DOHH2 (cell line): ENCODE data around the gene HAPSTR1.

Experiments
- H3F3A ChIP-seq: fragments of 200-600 bp; sonication (generic), shearing (Covaris generic); 2 replicates; pipeline ENCODE4 v1.6.0; 2016; ENCODE audit warnings: antibody characterized with exemption, mild to moderate bottlenecking; ENCODE audit not compliant: control insufficient read depth, insufficient read depth
- H3K27ac ChIP-seq: fragments of 200-600 bp; sonication (generic); 2 replicates; pipeline ENCODE4 v1.5.1; 2014; ENCODE audit warnings: low read depth, mild to moderate bottlenecking, low read length, moderate library complexity
- H3K27me3 ChIP-seq: fragments of 200-600 bp; sonication (generic); 2 replicates; pipeline ENCODE4 v1.6.1; 2014; ENCODE audit warnings: mild to moderate bottlenecking, low read length, mixed read lengths; ENCODE audit not compliant: control insufficient read depth
- H3K36me3 ChIP-seq: fragments of 200-600 bp; sonication (generic); 2 replicates; pipeline ENCODE4 v1.6.1; 2014; ENCODE audit warnings: mild to moderate bottlenecking, low read length, moderate library complexity, mixed read lengths; ENCODE audit not compliant: control insufficient read depth
- H3K4me1 ChIP-seq: fragments of 200-600 bp; sonication (generic); 2 replicates; pipeline ENCODE4 v1.6.1; 2014; ENCODE audit warnings: mild to moderate bottlenecking, low read length, mixed read lengths; ENCODE audit not compliant: control insufficient read depth
- H3K4me2 ChIP-seq: fragments of 200-600 bp; sonication (generic); 2 replicates; pipeline ENCODE4 v1.6.0; 2014; ENCODE audit warnings: mild to moderate bottlenecking, low read length, moderate library complexity
- H3K4me3 ChIP-seq: fragments of 200-600 bp; sonication (generic); 2 replicates; pipeline ENCODE4 v1.5.1; 2014; ENCODE audit warnings: mild to moderate bottlenecking, low read length, mixed read lengths
- H3K79me2 ChIP-seq: fragments of 200-600 bp; sonication (generic); 2 replicates; pipeline ENCODE4 v1.6.1; 2014; ENCODE audit warnings: mild to moderate bottlenecking, low read length, mixed read lengths; ENCODE audit not compliant: control insufficient read depth
- H3K9me2 ChIP-seq: fragments of 200-600 bp; sonication (generic); replicated peaks from 2 replicates; pipeline ENCODE4 v1.6.1; 2014; ENCODE audit warnings: mild to moderate bottlenecking, low read length, mixed read lengths; ENCODE audit not compliant: control insufficient read depth
- H3K9me3 ChIP-seq: fragments of 200-600 bp; sonication (generic); 2 replicates; pipeline ENCODE4 v1.6.1; 2014; ENCODE audit warnings: antibody characterized with exemption, low read length, mixed read lengths; ENCODE audit not compliant: control insufficient read depth, insufficient read depth
- H4K20me1 ChIP-seq: fragments of 200-600 bp; sonication (generic); 2 replicates; pipeline ENCODE4 v1.6.0; 2014; ENCODE audit warnings: low read depth, mild to moderate bottlenecking, antibody characterized with exemption, low read length, moderate library complexity; ENCODE audit not compliant: control insufficient read depth, insufficient read depth
- EZH2phosphoT487 ChIP-seq: fragments of 200-600 bp; sonication (generic); IDR thresholded peaks from 2 replicates; pipeline ENCODE4 v1.6.1; 2017; ENCODE audit warnings: borderline replicate concordance, mild to moderate bottlenecking, antibody characterized with exemption, low read length, moderate library complexity, mixed read lengths
- TF ChIP-seq, protein P1 (sequence below): fragments of 200-600 bp; sonication (generic); IDR thresholded peaks from one replicate; pipeline ENCODE4 v1.5.1; 2014; ENCODE audit warnings: antibody characterized with exemption, mild to moderate bottlenecking, low read depth, low read length; ENCODE audit not compliant: poor library complexity, severe bottlenecking

HAPSTR1 gene

GRCh38 chr16:9065077-9065476 lies 26.4 kb upstream of the HAPSTR1 start:
- H3K79me2 ChIP-seq: no peaks in the 10 kb centered on the region
- H3K9me3 ChIP-seq: no peaks in the 10 kb centered on the region
- H4K20me1 ChIP-seq: no peaks in the 10 kb centered on the region
- H3K9me2 ChIP-seq: no peaks in the 10 kb centered on the region
- peaks cover 26% of the 10 kb centered on the region for H3K4me1 ChIP-seq
- no peak overlapping the region for H3K4me2 ChIP-seq
- H3F3A ChIP-seq: no peaks in the 10 kb centered on the region
- no peaks in the 10 kb centered on the region for H3K27me3 ChIP-seq
- no peaks in the 10 kb centered on the region for H3K36me3 ChIP-seq
- no peak for TF ChIP-seq EZH2phosphoT487
- TF ChIP-seq, protein P1, sequence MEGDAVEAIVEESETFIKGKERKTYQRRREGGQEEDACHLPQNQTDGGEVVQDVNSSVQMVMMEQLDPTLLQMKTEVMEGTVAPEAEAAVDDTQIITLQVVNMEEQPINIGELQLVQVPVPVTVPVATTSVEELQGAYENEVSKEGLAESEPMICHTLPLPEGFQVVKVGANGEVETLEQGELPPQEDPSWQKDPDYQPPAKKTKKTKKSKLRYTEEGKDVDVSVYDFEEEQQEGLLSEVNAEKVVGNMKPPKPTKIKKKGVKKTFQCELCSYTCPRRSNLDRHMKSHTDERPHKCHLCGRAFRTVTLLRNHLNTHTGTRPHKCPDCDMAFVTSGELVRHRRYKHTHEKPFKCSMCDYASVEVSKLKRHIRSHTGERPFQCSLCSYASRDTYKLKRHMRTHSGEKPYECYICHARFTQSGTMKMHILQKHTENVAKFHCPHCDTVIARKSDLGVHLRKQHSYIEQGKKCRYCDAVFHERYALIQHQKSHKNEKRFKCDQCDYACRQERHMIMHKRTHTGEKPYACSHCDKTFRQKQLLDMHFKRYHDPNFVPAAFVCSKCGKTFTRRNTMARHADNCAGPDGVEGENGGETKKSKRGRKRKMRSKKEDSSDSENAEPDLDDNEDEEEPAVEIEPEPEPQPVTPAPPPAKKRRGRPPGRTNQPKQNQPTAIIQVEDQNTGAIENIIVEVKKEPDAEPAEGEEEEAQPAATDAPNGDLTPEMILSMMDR: no peak
- no peak overlapping the region for H3K4me3 ChIP-seq
- H3K27ac ChIP-seq: no peak overlapping the region

GRCh38 chr16:9068886-9069285 lies 22.6 kb upstream of the HAPSTR1 start:
- Histone ChIP-seq H3K9me3 (no peaks in the 10 kb centered on the region), H3K27ac (no peak overlapping the region), H3K4me2 (no peak overlapping the region), H3F3A (no peaks in the 10 kb centered on the region), H3K79me2 (no peaks in the 10 kb centered on the region), H3K4me1 (peaks cover 6% of the 10 kb centered on the region; the same call in 1 of the 2 replicates), H3K36me3 (no peaks in the 10 kb centered on the region), H3K9me2 (no peaks in the 10 kb centered on the region), H3K27me3 (no peaks in the 10 kb centered on the region), H3K4me3 (no peak overlapping the region), H4K20me1 (no peaks in the 10 kb centered on the region)
- TF ChIP-seq EZH2phosphoT487: no peak
- TF ChIP-seq, protein P1: no peak

- TF ChIP-seq, protein P1: no peak
- no peak for TF ChIP-seq EZH2phosphoT487
- no peak overlapping the region for H3K27ac ChIP-seq
Observed at GRCh38 chr16:9070254-9070653, 21.2 kb upstream of the HAPSTR1 start.

GRCh38 chr16:9071377-9071776 lies 20.1 kb upstream of the HAPSTR1 start:
- Histone ChIP-seq H3K9me3 (no peaks in the 10 kb centered on the region), H3F3A (0 out of 2 replicates have a peak, but pooled peaks cover 2% of the 10 kb centered on the region), H3K27ac (no peak overlapping the region), H3K36me3 (no peaks in the 10 kb centered on the region), H3K9me2 (no peaks in the 10 kb centered on the region), H3K79me2 (no peaks in the 10 kb centered on the region), H3K4me2 (no peak overlapping the region), H3K27me3 (no peaks in the 10 kb centered on the region), H3K4me1 (peaks cover 9% of the 10 kb centered on the region), H4K20me1 (no peaks in the 10 kb centered on the region), H3K4me3 (no peak overlapping the region)
- TF ChIP-seq, protein P1: no peak
- TF ChIP-seq EZH2phosphoT487: no peak

More at GRCh38 chr16:9070254-9070653, 21.2 kb upstream of the HAPSTR1 start:
- Histone ChIP-seq H3K4me2 (no peak overlapping the region), H3K9me2 (no peaks in the 10 kb centered on the region), H3K4me3 (no peak overlapping the region), H3K36me3 (no peaks in the 10 kb centered on the region), H3K79me2 (no peaks in the 10 kb centered on the region), H3K4me1 (peaks cover 6% of the 10 kb centered on the region; the same call in 1 of the 2 replicates), H4K20me1 (no peaks in the 10 kb centered on the region), H3K27me3 (no peaks in the 10 kb centered on the region), H3F3A (no peaks in the 10 kb centered on the region), H3K9me3 (no peaks in the 10 kb centered on the region)
